Measurements from ENCODE around the gene ATP2C2. TPM values are rescaled to one million over a fixed set of nuclear protein-coding genes. Genes with fewer than 3 reads are reported as not detected.

The ATP2C2 gene
- total and polyA plus RNA-seq, 2 donors (not counting 1 experiment from before 2014, with no cell fraction given), result not detected

DNA sequence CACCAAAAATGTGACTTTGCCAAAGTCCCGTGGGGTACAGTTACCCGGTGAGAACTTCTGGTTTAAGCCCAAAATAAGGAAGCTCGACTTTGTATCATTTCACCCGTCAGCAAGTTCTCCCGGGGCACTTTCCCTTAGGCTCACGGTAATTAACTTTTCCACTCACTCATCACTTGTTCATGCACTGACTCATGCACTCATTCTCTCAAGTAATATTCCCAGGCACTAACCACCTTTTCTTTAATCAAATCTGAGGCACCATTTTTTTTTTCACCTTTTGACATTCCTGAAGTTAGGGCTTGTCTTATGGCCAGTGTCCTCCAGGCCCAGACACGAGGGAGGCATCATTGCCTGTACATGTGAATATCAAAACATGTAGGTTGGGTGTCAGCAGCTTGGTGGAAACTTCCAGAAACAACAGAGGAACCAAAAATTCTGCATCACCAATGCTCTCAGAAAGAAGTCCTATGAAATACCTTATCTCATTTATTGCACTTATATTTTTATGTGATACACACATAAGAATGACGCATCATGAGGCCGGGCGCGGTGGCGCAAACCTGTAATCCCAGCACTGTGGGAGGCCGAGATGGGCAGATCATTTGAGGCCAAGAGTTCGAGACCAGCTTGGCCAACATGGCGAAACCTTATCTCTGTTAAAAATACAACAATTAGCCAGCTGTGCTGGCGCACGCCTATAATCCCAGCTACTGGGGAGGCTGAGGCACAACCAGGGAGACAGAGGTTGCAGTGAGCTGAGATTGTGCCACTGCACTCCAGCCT lies 36.1 kb upstream of the ATP2C2 start:
- intact Hi-C loops (cut with micrococcal nuclease), result no loop called here
- H3K4me2 ChIP-seq (replicated peaks; ENCODE audit: low read depth, low read length, poor library complexity, severe bottlenecking), result no peak overlapping the region
- TF ChIP-seq, protein P1, sequence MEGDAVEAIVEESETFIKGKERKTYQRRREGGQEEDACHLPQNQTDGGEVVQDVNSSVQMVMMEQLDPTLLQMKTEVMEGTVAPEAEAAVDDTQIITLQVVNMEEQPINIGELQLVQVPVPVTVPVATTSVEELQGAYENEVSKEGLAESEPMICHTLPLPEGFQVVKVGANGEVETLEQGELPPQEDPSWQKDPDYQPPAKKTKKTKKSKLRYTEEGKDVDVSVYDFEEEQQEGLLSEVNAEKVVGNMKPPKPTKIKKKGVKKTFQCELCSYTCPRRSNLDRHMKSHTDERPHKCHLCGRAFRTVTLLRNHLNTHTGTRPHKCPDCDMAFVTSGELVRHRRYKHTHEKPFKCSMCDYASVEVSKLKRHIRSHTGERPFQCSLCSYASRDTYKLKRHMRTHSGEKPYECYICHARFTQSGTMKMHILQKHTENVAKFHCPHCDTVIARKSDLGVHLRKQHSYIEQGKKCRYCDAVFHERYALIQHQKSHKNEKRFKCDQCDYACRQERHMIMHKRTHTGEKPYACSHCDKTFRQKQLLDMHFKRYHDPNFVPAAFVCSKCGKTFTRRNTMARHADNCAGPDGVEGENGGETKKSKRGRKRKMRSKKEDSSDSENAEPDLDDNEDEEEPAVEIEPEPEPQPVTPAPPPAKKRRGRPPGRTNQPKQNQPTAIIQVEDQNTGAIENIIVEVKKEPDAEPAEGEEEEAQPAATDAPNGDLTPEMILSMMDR (IDR thresholded peaks at IDR 0.05), result no peak
- no peak for TF ChIP-seq EZH2 (IDR thresholded peaks at IDR 0.05; ENCODE audit: borderline replicate concordance, insufficient read depth, low read depth, low read length, poor library complexity, severe bottlenecking)
- H3K27ac Mint-ChIP-seq, result no peak overlapping the region
- no peaks in the 10 kb centered on the region for H3K36me3 ChIP-seq (replicated peaks in 1 of 2; ENCODE audit: control extremely low read depth in 1 of 2, control insufficient read depth in 1 of 2, extremely low read depth in 1 of 2, insufficient read depth in 2 of 2, low read length in 1 of 2)
- no peaks in the 10 kb centered on the region for H3K4me1 ChIP-seq (ENCODE audit: control insufficient read depth in 2 of 2, insufficient read depth in 2 of 2, low read length in 2 of 2)
- H2AFZ ChIP-seq (ENCODE audit: insufficient read depth, low read depth, low read length, poor library complexity, severe bottlenecking), result no peak overlapping the region
- ChIA-PET CTCF (interaction anchor here (0.7 kb wide), 1 partner anchor 271 kb away, joined by 3 read pairs; no protein-coding TSS in a partner anchor), POLR2A (no interaction called here)
- peaks cover 27% of the 10 kb centered on the region for H3K27me3 Mint-ChIP-seq
- no peaks in the 10 kb centered on the region for H4K20me1 ChIP-seq (ENCODE audit: control insufficient read depth, insufficient read depth, low read length, poor library complexity, severe bottlenecking)
- peaks cover 4% of the 10 kb centered on the region for H3K9me3 Mint-ChIP-seq (ENCODE audit: insufficient read depth)
- H3K9ac ChIP-seq (ENCODE audit: low read length), result no peak overlapping the region
- H3K4me3 ChIP-seq (ENCODE audit: control extremely low read depth in 1 of 5, extremely low read depth in 1 of 5, insufficient read depth in 1 of 5, low read depth in 2 of 5, low read length in 4 of 5), result no peak overlapping the region
- no peak overlapping the region for H3K4me3 Mint-ChIP-seq
- ATAC-seq (ENCODE audit: low read depth), result no peak
- no peak for DNase-seq
- H3K27me3 ChIP-seq (replicated peaks in 1 of 4; ENCODE audit: control extremely low read depth in 1 of 4, control insufficient read depth in 3 of 4, insufficient read depth in 4 of 4, low read length in 3 of 4), result no peaks in the 10 kb centered on the region
- H3K9me3 ChIP-seq (ENCODE audit: control extremely low read depth in 1 of 3, control insufficient read depth in 2 of 3, insufficient read depth in 1 of 3, low read length in 2 of 3), result peaks cover 0 to 23% (median 0%) of the 10 kb centered on the region in 3 donors
- no peaks in the 10 kb centered on the region for H3K4me1 Mint-ChIP-seq
- no peaks in the 10 kb centered on the region for H3K79me2 ChIP-seq (ENCODE audit: control insufficient read depth, insufficient read depth, low read length)
- 90% methylated on average over 10 of the region's 17 CpGs for WGBS (ENCODE audit: insufficient coverage)
- H3K27ac ChIP-seq (ENCODE audit: low read length in 2 of 2), result no peak overlapping the region

DNA sequence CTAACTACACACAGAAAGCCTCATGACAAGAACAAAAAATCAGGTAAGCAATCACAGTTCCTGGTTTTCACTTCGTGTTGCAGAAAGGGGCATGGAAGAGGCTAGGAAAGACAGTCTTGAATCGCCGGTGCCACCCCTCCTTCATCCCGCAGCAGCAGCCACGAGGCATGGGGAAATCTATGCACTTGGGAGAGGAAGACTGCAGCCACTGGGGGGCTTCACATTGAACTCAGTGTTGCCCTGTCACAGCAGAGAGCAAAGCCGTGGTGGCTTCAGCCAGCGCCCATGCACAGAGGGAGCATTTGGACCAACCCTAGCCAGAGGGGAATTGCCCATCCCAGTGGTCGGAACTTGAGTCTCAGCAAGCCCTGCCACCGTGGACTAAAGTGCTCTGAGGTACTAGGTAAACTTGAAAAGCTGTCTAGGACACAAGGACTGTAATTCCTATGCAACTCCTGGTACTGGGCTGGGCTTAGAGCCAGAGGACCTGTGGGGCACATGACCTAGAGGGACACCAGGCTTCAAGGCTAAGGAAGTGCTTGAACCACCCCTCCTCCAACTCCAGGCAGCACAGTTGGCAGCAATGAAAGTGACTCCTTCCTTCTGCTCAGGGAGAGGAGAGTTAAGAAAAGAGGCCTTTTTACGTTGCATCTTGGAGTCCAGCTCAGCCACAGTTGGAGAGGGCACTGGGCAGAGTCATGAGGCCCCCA lies 35.2 kb upstream of the ATP2C2 start:
- TF ChIP-seq EZH2 (IDR thresholded peaks at IDR 0.05; ENCODE audit: borderline replicate concordance, insufficient read depth, low read depth, low read length, poor library complexity, severe bottlenecking), result no peak
- TF ChIP-seq, protein P1 (IDR thresholded peaks at IDR 0.05), result no peak
- Histone ChIP-seq H2AFZ (ENCODE audit: insufficient read depth, low read depth, low read length, poor library complexity, severe bottlenecking) (no peak overlapping the region), H3K4me2 (replicated peaks; ENCODE audit: low read depth, low read length, poor library complexity, severe bottlenecking) (no peak overlapping the region), H3K9ac (ENCODE audit: low read length) (no peak overlapping the region), H3K27me3 (replicated peaks in 1 of 4; ENCODE audit: control extremely low read depth in 1 of 4, control insufficient read depth in 3 of 4, insufficient read depth in 4 of 4, low read length in 3 of 4) (no peaks in the 10 kb centered on the region), H3K4me3 (ENCODE audit: control extremely low read depth in 1 of 5, extremely low read depth in 1 of 5, insufficient read depth in 1 of 5, low read depth in 2 of 5, low read length in 4 of 5) (no peak overlapping the region), H3K27ac (ENCODE audit: low read length in 2 of 2) (no peak overlapping the region), H3K4me1 (ENCODE audit: control insufficient read depth in 2 of 2, insufficient read depth in 2 of 2, low read length in 2 of 2) (no peaks in the 10 kb centered on the region), H4K20me1 (ENCODE audit: control insufficient read depth, insufficient read depth, low read length, poor library complexity, severe bottlenecking) (no peaks in the 10 kb centered on the region), H3K36me3 (replicated peaks in 1 of 2; ENCODE audit: control extremely low read depth in 1 of 2, control insufficient read depth in 1 of 2, extremely low read depth in 1 of 2, insufficient read depth in 2 of 2, low read length in 1 of 2) (no peaks in the 10 kb centered on the region), H3K79me2 (ENCODE audit: control insufficient read depth, insufficient read depth, low read length) (no peaks in the 10 kb centered on the region), H3K9me3 (ENCODE audit: control extremely low read depth in 1 of 3, control insufficient read depth in 2 of 3, insufficient read depth in 1 of 3, low read length in 2 of 3) (peaks cover 0 to 23% (median 0%) of the 10 kb centered on the region in 3 donors)
- DNase-seq (no peak), ATAC-seq (ENCODE audit: low read depth) (no peak)
- H3K27ac Mint-ChIP-seq, result no peak overlapping the region
- H3K4me1 Mint-ChIP-seq, result no peaks in the 10 kb centered on the region
- intact Hi-C loops (cut with micrococcal nuclease), result no loop called here
- peaks cover 21% of the 10 kb centered on the region for H3K27me3 Mint-ChIP-seq
- ChIA-PET CTCF (no interaction called here), POLR2A (no interaction called here)
- no peak overlapping the region for H3K4me3 Mint-ChIP-seq
- 71% methylated on average over 10 of the region's 10 CpGs for WGBS (ENCODE audit: insufficient coverage)
- peaks cover 7% of the 10 kb centered on the region for H3K9me3 Mint-ChIP-seq (ENCODE audit: insufficient read depth)

All from B cell (primary cell).